Measurements from ENCODE around the gene CSGALNACT2. TPM values are rescaled to one million over a fixed set of nuclear protein-coding genes. Genes with fewer than 3 reads are reported as not detected.

CSGALNACT2 gene
- total RNA-seq, 1 experiment from 2014 or later = 8.9 TPM

GRCh38 chr10:43131906-43132305 lies 6.3 kb upstream of the CSGALNACT2 start:
- Histone ChIP-seq H2AFZ (ENCODE audit: low read length) (no peak overlapping the region), H2BK120ac (ENCODE audit: low read depth, low read length, poor library complexity, severe bottlenecking) (no peak overlapping the region), H3K79me1 (ENCODE audit: insufficient read depth, low read depth, low read length, poor library complexity, severe bottlenecking) (no peaks in the 10 kb centered on the region), H3K18ac (ENCODE audit: insufficient read length, low read depth, low read length) (no peak overlapping the region), H3K14ac (ENCODE audit: insufficient read depth, low read length) (no peak overlapping the region), H2BK15ac (ENCODE audit: low read depth, low read length) (no peak overlapping the region), H3T11ph (ENCODE audit: low read length) (no peak overlapping the region), H3K23ac (ENCODE audit: insufficient read length, low read depth, low read length) (no peak overlapping the region), H2BK12ac (ENCODE audit: insufficient read length, low read depth, low read length) (no peak overlapping the region), H3K79me2 (ENCODE audit: insufficient read depth, low read length) (no peaks in the 10 kb centered on the region), H3K9me3 (ENCODE audit: control insufficient read depth, low read depth, low read length) (no peaks in the 10 kb centered on the region), H3K23me2 (ENCODE audit: insufficient read length, low read depth, low read length, poor library complexity, severe bottlenecking) (no peaks in the 10 kb centered on the region), H2BK5ac (ENCODE audit: insufficient read length, low read length) (no peak overlapping the region), H3K4ac (ENCODE audit: low read depth, low read length) (no peak overlapping the region), H2BK20ac (ENCODE audit: low read depth, low read length, poor library complexity, severe bottlenecking) (no peak overlapping the region), H3K27me3 (ENCODE audit: insufficient read depth, low read length) (no peaks in the 10 kb centered on the region), H4K20me1 (ENCODE audit: control insufficient read depth, insufficient read depth, insufficient read length) (no peaks in the 10 kb centered on the region), H3K9ac (ENCODE audit: extremely low read depth, insufficient read length, low read length) (no peak overlapping the region), H3K4me1 (ENCODE audit: insufficient read depth, low read length) (no peaks in the 10 kb centered on the region; the same call in 1 of the 2 replicates), H4K5ac (ENCODE audit: insufficient read length, low read depth, low read length) (no peak overlapping the region), H3K27ac (ENCODE audit: insufficient read length, low read depth, low read length) (no peak overlapping the region), H3K4me2 (ENCODE audit: insufficient read depth, insufficient read length, low read length) (no peak overlapping the region), H4K91ac (ENCODE audit: insufficient read length, low read depth, low read length) (no peak overlapping the region), H2AK5ac (ENCODE audit: insufficient read length, low read length) (no peak overlapping the region), H3K56ac (ENCODE audit: insufficient read length, low read depth, low read length) (no peak overlapping the region), H4K8ac (replicated peaks; ENCODE audit: insufficient read length, low read depth, low read length) (no peak overlapping the region)
- TF ChIP-seq CTCF (conservative IDR thresholded peaks at IDR 0.05) = no peak
- Mint-ChIP-seq H3K4me3 (no peak overlapping the region), H3K4me1 (peaks cover 8 to 9% of the 10 kb centered on the region in 2 experiments), H3K9me3 (no peaks in the 10 kb centered on the region), H3K27ac (peak overlapping the region in 1 of 3 experiments; percentile 26; a peak in 1 of 7 replicates), H3K27me3 (ENCODE audit: low read depth) (peaks cover 2% of the 10 kb centered on the region), H3K36me3 (ENCODE audit: insufficient read depth in 1 of 3, low read depth in 3 of 3) (peaks cover 0 to 2% (median 0%) of the 10 kb centered on the region in 3 experiments; a peak in 2 of 7 replicates)
- peak; percentile 9 for DNase-seq
- WGBS (ENCODE audit: extremely low coverage, insufficient read length, low lambda C conversion rate) = no CpG with 5 or more reads among the region's 6 CpGs
